Measurements from ENCODE around the gene PDX1. TPM values are rescaled to one million over a fixed set of nuclear protein-coding genes. Genes with fewer than 3 reads are reported as not detected.

PDX1 gene
- total RNA-seq, 1 donor from 2014 or later = not detected

DNA sequence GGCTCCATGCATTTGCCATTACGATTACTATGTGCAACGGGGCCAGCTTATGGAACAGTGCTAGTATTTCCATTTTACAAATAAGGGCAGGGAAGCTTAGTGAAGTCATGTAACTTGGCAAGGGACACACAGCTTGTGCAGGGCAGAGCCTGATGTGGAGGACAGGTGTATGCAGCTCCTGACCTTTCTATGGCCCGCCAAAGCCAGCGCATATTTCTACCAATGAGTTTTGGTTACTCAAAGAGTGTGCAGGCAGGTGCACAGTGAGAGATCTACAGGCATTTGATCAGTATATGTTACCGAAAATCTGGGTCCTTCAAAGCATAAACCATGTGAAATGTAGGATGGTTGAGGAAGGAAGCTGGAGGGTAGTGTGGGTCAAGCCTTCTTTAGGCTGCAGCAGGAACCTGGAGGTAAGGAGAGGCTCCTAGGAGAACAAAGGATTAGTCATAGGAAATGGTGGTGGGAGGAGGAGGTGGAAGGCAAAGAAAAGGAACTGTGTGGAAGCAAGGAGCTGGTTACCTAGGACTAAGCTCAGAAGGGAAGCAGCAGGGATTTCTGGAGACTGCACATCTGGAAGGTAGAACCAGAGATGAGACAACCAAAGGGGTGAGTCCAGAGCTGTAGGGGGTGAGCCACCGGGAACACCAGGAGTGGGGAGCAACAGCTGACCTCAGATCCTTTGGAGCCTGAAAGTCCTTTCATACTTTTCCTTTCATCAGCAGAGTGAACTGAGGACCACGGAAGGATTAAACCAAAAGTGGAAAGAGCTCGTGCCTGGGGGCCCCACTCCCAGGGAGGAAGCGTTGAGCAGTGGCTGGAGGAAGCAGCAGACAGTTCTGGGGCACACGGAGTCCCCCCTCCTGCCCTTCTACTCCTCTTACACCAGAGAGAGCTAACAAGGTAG, 4.2 kb upstream of the PDX1 start:
- ChIA-PET POLR2A (no interaction called here), CTCF (interaction anchor here (1.0 kb wide), 2 partner anchors 38 to 89 kb away, joined by 4 to 6 read pairs; no protein-coding TSS in a partner anchor)
- H3K4me3 Mint-ChIP-seq = no peak overlapping the region
- peaks cover 57% of the 10 kb centered on the region for H3K27me3 Mint-ChIP-seq
- H3K4me1 Mint-ChIP-seq = peaks cover 21% of the 10 kb centered on the region
- no peaks in the 10 kb centered on the region for H3K36me3 Mint-ChIP-seq (ENCODE audit: low read depth)
- H3K9me3 Mint-ChIP-seq = no peaks in the 10 kb centered on the region
- TF ChIP-seq, protein P1, sequence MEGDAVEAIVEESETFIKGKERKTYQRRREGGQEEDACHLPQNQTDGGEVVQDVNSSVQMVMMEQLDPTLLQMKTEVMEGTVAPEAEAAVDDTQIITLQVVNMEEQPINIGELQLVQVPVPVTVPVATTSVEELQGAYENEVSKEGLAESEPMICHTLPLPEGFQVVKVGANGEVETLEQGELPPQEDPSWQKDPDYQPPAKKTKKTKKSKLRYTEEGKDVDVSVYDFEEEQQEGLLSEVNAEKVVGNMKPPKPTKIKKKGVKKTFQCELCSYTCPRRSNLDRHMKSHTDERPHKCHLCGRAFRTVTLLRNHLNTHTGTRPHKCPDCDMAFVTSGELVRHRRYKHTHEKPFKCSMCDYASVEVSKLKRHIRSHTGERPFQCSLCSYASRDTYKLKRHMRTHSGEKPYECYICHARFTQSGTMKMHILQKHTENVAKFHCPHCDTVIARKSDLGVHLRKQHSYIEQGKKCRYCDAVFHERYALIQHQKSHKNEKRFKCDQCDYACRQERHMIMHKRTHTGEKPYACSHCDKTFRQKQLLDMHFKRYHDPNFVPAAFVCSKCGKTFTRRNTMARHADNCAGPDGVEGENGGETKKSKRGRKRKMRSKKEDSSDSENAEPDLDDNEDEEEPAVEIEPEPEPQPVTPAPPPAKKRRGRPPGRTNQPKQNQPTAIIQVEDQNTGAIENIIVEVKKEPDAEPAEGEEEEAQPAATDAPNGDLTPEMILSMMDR (IDR thresholded peaks at IDR 0.05) = no peak
- ATAC-seq (ENCODE audit: low read depth) = no peak
- no peak for DNase-seq
- intact Hi-C loops (cut with micrococcal nuclease) = loop anchor here (2.0 kb wide), 1 partner anchor 61 kb away; no protein-coding TSS in a partner anchor
- H3K27ac Mint-ChIP-seq = no peak overlapping the region

DNA sequence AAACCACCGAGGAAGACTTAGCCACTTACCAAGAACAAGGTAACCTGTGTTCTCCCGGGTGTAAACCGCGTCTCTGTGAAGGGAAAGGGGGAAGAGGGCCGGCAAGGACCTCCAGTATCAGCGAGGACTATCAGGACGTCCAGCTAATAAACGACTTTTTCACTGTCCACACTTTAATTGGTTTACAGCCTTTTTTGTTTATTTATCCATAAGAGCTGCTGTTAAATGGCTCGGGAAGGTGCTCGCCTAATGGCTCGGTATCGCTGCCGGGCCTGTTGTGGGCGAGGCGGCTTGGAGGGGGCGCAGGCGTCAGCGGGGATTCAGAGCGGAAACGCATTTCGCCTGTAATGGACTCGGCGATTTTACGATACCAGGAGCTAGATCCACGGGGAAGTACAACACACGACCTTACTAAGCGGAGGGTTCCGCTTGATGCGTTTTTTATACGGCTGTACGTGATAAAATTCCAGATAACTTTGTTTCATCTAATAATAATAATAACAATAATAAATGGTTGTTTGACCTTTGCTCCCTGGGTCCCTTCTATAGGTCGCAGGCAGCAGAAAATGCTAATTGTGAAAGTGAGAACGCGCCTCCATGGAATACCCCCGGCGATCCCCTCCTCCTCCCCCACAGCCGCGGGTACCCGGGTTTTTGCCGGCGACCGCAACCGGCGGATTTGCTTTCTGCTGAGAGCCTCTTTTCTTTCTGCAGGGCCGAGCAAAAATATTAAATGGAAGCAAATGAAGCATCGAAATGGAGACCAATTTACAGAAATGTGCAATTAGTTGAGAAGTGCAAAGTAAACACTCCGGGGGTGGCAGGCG, 2.5 kb upstream of the PDX1 start:
- TF ChIP-seq, protein P1 (IDR thresholded peaks at IDR 0.05) = no peak
- intact Hi-C loops (cut with micrococcal nuclease) = loop anchor here (2.0 kb wide), 1 partner anchor 59 kb away; no protein-coding TSS in a partner anchor
- DNase-seq (no peak), ATAC-seq (ENCODE audit: low read depth) (no peak)
- Mint-ChIP-seq H3K27me3 (peaks cover 60% of the 10 kb centered on the region), H3K36me3 (ENCODE audit: low read depth) (no peaks in the 10 kb centered on the region), H3K4me1 (peaks cover 31% of the 10 kb centered on the region), H3K4me3 (peak overlapping the region; percentile 61), H3K27ac (peak overlapping the region; percentile 64), H3K9me3 (no peaks in the 10 kb centered on the region)
- ChIA-PET CTCF (no interaction called here), POLR2A (no interaction called here)

DNA sequence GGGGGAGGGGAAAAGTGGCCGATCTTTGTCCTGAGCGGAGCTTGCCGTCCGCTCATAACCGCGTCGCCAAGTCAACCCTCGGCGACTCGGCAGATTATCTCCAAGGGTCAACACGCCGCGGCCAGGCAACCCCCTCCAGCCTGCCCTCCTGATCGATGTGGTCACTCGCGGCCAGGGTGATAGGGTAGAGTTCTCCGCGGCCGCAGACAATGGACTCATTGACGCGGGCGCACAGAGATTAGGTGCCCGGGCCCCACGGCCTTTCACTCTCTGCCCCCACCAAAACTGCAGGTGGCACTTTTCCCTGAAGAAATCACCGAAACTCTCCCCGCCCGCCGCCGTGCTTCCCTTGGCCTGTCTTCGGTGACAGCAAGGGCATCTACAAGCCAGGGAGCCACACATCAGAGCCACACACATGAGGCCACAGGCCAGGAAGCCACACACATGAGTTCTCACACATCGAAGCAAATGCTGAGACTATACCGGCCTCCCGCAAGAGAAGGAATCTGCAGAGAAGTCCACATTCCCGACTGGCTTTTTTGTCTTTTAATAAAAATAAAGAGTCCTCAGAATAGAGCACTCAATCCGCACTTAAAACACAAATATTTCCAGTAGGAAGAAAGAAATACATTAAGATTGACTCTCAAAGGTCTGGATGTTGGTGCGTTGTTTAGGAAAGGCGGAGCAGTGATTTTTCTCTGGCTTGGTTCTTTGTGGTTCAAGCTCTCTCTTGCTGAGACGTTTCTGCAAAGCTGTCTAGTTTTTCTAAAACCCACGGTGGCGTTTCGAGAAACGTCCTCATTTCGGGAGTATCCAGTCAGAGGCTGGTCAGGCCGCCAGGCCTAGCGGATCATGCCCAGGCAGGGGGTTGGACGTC, 1.5 kb upstream of the PDX1 start:
- DNase-seq (no peak), ATAC-seq (ENCODE audit: low read depth) (no peak)
- Mint-ChIP-seq H3K4me1 (peaks cover 34% of the 10 kb centered on the region), H3K27me3 (peaks cover 65% of the 10 kb centered on the region), H3K9me3 (no peaks in the 10 kb centered on the region), H3K4me3 (peak overlapping the region; percentile 56), H3K36me3 (ENCODE audit: low read depth) (no peaks in the 10 kb centered on the region), H3K27ac (no peak overlapping the region)
- POLR2A ChIA-PET = no interaction called here
- intact Hi-C loops (cut with micrococcal nuclease) = loop anchor here (2.0 kb wide), 1 partner anchor 91 kb away; no protein-coding TSS in a partner anchor
- CTCF ChIA-PET = no interaction called here
- TF ChIP-seq, protein P1 (IDR thresholded peaks at IDR 0.05) = no peak

DNA sequence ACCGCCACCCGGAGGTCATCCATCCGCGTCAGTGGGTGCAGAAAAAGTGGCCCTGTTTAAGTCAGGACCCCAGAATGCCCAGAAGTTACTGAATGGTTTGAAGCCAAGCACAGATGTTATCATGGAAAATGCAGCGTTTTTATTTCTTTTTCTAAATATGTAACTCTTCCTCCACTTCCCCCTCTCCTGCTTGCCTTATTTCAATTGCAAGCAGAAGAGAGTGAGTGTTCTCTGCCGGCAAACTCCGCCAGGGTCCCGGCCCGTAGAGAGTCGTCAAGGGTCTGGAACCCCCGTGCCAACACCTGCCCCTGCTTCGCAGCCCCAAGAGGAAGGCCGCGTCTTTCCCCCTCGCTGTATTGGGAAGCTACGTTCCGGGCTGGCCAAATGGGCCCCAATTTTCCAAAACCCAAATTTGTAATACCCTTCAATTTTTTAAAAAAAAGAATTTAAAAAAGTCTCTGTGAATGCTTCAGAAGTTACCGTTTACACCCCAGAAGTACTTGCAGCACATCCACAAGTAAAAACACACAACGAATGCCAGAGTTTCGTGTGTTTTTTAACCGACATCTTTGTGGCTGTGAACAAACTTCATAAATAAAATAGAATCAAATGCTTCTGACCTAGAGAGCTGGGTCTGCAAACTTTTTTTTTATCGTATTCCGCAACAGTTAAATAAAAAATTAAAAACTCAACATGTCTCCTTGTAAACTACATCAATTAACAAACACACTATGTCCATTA, 712 bp upstream of the PDX1 start:
- Mint-ChIP-seq H3K36me3 (ENCODE audit: low read depth) (no peaks in the 10 kb centered on the region), H3K4me1 (peaks cover 39% of the 10 kb centered on the region), H3K27ac (no peak overlapping the region), H3K4me3 (no peak overlapping the region), H3K27me3 (peaks cover 66% of the 10 kb centered on the region), H3K9me3 (no peaks in the 10 kb centered on the region)
- TF ChIP-seq, protein P1 (IDR thresholded peaks at IDR 0.05) = no peak
- no peak for ATAC-seq (ENCODE audit: low read depth)
- ChIA-PET CTCF (no interaction called here), POLR2A (no interaction called here)
- intact Hi-C loops (cut with micrococcal nuclease) = loop anchor here (2.0 kb wide), 1 partner anchor 92 kb away; no protein-coding TSS in a partner anchor
- no peak for DNase-seq

All from activated B cell treated with CpG ODN at 0.5 μM for 24 hours (primary cell).